HG03457 (cell line): ENCODE data around the gene KLHL29.

Experiments used
- ATAC-seq: cut with Tn5 transposase; IDR thresholded peaks from one replicate; pipeline ENCODE4 v1.9.1; 2021; ENCODE audit warnings: moderate number of reproducible peaks; ENCODE audit not compliant: unreplicated experiment

KLHL29 gene

DNA sequence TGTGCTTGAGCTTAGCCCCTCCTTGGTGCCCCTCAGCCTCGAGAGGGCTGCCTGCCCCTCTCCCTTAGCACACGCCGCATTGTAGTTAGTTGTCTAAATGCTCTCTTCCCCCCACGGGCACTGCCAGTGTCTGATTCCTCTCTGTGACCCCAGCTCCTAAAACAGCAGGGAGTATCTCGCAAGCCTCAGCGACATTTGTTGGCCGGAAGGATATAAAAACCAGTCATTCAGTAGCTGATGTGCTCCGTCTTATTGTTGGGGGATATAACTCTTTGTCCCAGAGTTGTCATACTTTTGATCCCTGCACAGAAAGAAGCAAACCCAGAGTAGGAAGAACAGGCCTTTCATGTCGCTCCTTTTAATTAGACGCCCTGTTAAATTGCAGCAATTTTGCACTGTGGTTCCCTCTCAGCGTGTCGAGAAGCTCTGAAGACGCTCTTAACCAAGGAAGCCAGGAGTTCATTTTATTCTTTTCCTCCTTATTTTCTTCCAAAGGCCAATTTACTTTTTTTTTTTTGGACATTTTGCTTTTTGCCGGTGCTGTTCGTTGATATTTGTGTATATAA is 201.8 kb downstream of the KLHL29 start:
- no peak for ATAC-seq

GRCh38 chr2:23587341-23587880 is 202.4 kb downstream of the KLHL29 start:
- no peak for ATAC-seq

- ATAC-seq: no peak
Measured at GRCh38 chr2:23588106-23588505, 203.1 kb downstream of the KLHL29 start.

- no peak for ATAC-seq
Measured at GRCh38 chr2:23588508-23589201, 203.7 kb downstream of the KLHL29 start.

GRCh38 chr2:23589220-23589647 is 204.3 kb downstream of the KLHL29 start:
- ATAC-seq: no peak

DNA sequence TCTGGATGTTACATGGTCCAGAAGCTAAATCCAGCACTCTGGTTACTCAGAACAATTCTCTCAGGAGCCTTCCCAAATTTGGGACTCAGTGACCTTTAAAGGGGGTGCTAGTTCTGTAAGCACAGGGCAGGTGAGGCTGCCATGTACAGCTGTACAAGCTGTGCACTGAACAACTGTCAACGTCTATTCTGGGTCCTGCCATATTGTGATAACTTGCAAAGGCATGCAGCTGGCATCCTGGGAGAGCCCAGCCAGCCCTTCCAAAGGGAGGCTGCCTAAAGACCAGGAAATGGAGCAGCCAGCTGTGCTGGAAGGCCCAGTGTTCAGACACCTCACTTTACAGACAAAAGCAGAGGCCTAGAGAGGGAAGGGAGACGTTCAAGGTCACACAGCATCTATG is 204.8 kb downstream of the KLHL29 start:
- no peak for ATAC-seq

- no peak for ATAC-seq
Measured at GRCh38 chr2:23590241-23590869, 205.4 kb downstream of the KLHL29 start.

GRCh38 chr2:23591111-23591510 is 206.1 kb downstream of the KLHL29 start:
- no peak for ATAC-seq

DNA sequence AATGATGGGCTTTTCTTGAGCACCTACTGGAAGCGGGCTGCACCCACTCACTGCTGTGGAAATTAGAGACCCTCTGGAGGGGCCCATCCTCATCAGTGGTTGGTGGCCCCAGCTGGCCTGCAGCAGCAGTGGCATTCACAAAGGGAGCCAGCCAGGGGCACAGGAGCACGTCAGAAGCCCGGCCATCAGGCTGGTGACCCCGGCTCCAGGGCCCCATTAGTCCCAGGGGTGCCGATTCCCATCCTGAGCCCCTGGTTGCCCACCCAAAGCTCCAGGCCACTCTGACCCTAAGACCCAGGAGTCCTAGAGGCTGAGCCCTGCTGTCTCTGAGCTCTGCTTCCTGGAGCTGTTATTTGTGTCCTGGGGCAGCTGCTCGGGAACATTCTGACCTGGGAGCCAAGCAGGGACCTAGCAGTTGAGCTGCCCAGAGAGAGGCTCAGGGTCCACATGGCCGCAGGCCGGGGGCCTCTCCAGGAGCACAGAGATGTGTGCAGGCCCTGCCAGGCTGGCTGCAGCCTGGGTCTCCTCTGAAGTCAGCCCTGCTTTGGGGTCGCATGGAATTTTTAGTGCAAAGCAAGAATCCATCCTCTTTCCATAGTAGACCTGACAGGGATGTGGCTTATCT is 207.2 kb downstream of the KLHL29 start:
- no peak for ATAC-seq

- no peak for ATAC-seq
Measured at GRCh38 chr2:23592898-23593751, 208.1 kb downstream of the KLHL29 start.

DNA sequence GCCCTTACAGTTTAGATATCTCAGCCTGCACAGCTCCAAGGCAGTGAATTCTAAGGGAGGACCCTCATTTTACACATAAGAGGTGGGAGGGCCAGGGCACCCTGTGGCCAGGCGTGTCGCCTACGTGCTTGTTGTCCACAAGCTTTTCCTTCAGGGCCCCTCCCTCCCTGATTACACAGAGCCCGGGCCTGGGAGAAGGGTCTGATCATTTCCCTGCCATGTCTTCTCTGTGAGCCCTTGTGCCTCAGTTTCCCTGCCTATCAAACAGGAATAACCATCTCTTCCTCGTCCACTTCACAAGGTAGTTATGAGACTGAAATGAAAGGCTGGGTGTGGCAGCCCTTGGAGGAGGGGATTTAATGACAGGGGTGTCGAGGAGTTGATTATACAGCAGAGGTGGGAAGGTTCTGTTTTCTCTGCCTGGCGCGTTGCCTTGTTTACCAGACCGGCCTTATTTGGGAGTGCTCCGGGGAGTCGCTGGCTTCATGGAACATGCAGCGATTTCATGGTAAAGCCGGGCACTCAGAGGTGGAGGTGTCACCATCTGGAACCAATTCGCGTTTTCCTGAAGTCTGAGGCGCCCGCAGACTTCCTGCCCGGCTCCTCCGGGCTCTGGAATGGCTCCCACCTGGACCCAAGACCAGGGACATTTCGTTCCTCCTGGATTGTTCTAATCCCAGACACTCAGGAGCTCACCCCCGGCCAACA is 208.9 kb downstream of the KLHL29 start:
- ATAC-seq: no peak

DNA sequence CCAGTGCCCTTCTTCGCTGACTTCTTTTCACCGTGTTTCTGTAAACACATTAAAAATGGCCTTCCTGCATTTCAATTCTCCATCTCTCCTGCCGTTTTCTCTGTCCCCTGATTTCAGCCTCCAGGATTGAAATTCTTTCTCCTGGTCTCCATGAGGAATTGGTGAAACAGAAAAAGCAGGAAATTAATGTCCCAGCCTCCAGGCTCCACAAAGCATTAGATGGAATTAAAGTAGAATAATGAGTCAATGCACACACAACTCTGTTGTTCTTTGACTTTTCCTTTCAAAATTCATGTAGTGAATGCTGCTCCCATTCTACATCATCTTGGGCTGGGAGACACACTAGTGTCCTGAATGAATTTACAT is 209.5 kb downstream of the KLHL29 start:
- ATAC-seq: no peak

GRCh38 chr2:23595021-23595420 is 210.0 kb downstream of the KLHL29 start:
- no peak for ATAC-seq

DNA sequence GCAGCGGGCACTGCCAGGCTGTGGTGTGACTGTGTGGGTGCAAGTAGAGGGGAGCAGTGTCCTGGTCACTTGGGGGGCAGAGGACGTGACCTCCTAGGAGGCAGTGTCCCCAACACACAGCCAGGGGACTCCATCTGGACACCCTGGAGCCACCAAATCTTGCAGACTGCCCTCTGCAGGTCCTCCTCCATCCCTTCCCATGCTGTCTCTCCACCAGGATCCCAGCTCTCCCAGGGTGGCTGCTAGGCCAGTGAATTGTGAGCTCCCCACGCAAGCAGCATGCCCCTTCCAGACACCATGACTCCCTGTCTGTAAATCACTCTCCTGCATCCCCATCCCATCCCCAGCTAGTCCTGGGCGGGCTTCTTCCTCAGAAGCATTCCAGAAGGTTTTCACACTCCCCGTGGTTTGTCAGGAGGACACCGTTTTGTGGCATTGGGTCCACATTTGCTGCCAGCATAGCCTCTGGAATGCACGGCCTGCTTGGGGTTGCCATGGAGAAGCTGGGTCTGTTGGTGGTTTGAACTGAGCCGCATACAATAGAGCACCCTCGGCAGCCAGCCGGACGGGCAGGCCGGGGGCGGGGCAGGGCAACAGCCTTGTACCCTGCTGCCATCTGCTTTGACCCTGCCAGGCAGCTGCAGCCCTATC is 210.7 kb downstream of the KLHL29 start:
- no peak for ATAC-seq

GRCh38 chr2:23596316-23596885 is 211.4 kb downstream of the KLHL29 start:
- no peak for ATAC-seq

DNA sequence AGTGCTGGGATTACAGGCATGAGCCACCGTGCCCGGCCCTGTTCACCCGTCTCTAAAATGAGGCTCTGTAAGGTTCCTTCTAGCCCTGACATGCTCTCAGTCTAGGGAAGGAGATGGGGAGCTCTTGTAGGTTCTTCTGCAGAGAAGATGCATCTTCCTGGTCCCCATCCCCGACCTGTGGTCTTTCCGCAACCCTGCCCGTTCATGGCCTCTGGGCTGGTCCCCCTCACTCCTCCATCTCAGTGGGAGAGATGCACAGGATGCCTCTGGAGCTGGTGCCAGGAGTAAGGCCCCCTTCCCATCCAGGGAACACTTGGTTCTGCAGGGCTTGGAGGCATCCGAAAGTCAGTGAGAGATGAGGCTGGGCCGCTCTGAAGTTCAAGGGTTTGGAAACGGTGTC is 212.7 kb downstream of the KLHL29 start:
- no peak for ATAC-seq

DNA sequence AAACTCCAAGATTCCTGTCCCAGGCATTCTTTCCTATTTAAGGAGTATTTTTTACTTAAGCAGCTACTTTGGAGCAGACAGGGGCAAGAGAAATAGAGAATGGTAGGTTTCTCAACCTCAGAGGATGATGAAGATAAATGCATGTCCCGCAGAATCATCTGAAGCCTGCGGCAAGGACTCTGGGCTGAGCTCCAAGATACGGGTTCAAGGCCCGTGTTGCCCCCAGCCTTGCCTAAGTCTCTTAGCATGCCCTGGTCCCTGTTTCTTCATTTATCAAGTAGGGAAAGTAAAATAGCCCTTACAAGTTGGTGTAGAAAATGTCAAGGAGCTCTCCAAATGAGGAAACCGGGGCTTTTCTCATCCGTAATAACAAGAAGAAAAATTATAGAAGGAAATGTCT is 214.0 kb downstream of the KLHL29 start:
- no peak for ATAC-seq

DNA sequence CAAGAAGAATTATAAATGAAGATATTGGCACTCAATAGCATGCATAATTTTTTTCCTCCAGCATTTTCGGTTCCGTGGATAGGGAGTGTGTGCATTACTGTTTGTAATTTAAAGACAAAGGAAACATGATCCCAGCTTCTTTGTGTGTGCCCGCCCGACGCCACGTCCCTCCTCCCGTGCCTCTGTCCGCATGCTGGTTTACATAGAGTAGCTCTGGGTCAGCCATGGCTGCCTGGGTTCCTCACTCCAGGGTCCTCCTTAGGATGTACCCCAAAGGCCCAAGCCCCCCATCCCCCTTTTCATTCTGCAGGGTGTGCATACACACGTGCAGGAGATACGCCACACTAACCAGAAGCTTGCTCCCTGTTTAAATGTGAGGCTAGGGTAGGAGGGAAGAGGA is 214.7 kb downstream of the KLHL29 start:
- no peak for ATAC-seq

GRCh38 chr2:23600346-23600745 is 215.4 kb downstream of the KLHL29 start:
- no peak for ATAC-seq
